Measurements from ENCODE around the gene SLC2A3.
"Not testable (repeated sequence)": the region's sequence is repeated elsewhere in the genome, so short reads cannot be mapped to it uniquely, and the experiment has no call there.

SLC2A3 gene

DNA sequence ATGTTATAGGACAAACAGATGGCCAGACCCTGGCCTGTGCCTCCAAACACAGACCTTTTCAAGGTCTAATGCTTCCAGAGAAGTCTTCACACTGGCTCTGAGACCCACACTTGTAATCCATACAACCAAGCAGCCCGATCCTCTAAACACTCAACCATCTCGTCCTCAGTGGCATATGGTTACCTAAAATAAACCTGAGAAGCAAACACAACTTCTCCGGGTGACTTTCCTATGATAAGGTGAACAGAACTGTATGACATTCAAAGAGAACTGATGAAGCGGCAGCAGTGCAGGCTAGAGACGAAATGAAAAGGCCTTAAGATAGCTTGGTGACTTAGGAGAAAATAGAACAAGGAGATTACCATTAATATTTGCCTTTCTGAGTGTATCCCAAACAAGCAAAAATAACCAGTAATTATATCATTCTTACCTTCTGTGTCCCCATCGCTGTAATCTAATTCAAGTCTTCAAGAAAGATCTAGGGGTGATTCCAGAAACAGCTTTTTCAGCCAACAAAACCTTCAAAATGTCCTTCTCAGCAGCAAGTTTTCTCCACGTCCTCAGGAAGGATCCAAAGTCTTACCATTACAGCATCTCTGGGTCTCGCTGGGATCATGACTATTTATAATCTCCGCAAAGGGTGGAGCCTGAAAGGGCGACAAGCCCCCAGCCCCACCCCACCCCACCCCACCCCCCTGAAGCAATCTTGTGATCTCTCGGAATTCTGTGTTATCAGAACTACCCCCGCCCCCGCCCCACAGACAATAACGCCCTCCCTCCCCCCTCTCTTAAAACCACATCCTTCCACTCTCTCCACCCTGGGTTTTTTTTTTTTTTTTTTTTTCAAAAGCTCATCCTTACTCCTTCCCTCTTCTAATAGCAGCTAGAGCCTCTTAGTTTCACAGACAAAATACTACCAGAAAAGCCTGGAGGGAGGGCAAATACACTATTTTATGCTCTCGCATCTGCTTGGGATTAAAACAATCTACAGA lies at the start of gene SLC2A3:
Gene SLC2A3 (minus strand): TSS at position 598 of the 992 bp plus-strand sequence. CDS start 153 bp downstream, at position 445.
- peak; percentile 84 for DNase-seq (ENCODE audit: low spot score)

DNA sequence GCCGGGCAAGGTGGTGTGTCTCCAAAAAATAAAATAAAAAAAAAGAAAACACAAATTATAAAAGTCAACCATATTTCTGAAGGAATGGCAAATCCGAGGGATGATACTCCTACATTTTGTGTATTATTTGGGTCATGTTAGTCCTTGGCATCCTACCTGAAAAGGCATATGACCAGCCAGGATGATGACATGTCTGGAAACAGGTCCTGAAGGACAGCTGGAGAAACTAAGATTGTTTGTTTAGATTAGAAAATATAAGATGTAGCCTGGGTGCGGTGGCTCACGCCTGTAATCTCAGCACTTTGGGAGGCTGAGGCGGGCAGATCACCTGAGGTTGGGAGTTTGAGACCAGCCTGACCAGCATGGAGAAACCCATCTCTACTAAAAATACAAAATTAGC lies 48.9 kb upstream of the SLC2A3 start:
- no peak for DNase-seq (ENCODE audit: low spot score)

DNA sequence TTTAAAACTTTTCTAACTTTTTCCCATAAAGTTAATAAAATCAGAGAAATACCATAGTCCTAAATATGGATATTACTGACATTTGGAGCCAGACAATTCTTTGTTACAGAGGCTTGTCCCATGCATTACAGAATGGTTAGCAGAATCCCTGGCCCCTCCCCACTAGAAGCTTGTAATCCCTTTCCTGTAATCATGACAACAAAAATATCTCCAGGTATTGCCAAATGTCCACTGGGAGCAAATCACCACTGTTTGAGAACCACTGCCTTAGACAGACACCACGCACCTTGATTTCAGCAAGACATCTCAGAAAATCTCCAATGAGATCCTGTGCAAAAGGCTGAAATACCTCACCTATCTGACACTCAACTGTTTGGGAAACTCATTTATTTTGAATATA lies 47.5 kb upstream of the SLC2A3 start:
- DNase-seq (ENCODE audit: low spot score), result not testable (repeated sequence)

DNA sequence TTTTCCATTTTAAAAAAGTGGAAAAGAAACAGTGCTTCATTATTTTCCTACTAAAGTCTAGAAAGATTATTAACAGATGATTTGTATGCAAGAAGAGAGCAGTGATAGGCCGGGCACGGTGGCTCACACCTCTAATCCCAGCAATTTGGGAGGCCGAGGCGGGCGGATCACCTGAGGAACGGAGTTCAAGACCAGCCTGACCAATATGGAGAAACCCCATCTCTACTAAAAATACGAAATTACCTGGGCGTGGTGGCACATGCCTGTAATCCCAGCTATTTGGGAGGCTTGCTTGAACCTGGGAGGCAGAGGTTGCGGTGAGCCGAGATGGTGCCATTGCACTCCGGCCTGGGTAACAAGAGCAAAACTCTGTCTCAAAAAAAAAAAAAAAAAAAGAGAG lies 47.0 kb upstream of the SLC2A3 start:
- not testable (repeated sequence) for DNase-seq (ENCODE audit: low spot score)

DNA sequence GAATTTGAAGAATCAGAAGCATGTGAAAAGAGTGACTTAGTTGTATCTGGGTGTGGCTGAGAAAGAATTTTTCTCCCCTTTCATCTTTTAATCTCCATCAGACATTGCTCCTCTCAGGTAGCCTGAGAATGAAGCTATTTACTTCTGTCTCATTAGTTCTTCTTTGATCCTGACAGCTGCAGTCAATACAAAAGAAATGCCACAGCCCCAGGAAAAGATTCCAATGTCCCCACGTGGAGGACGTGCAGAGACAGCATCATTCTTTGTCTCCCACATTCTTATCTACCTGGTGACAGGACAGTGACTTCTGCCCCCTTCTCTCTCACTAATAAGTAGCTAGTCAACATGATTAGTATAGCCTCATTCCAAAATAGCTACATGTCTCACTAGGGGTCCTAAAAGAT lies 46.3 kb upstream of the SLC2A3 start:
- DNase-seq (ENCODE audit: low spot score), result not testable (repeated sequence)

DNA sequence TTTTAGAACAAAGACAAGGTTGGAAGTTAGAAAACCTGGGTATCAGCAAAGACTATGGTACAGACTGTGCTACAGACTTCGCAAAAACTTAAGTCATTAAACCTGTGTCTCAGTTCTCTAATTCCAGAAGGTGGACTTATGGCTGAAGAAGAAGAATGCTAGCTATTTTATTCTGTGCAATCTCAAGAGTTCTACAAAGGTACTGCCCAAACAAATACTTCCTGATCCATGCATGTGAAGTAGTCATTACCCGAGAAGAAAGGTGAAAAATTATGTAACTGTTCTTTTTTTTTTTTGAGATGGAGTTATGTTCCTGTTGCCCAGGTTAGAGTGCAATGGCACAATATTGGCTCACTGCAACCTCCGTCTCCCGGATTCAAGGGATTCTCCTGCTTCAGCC lies 45.5 kb upstream of the SLC2A3 start:
- DNase-seq (ENCODE audit: low spot score), result no peak

DNA sequence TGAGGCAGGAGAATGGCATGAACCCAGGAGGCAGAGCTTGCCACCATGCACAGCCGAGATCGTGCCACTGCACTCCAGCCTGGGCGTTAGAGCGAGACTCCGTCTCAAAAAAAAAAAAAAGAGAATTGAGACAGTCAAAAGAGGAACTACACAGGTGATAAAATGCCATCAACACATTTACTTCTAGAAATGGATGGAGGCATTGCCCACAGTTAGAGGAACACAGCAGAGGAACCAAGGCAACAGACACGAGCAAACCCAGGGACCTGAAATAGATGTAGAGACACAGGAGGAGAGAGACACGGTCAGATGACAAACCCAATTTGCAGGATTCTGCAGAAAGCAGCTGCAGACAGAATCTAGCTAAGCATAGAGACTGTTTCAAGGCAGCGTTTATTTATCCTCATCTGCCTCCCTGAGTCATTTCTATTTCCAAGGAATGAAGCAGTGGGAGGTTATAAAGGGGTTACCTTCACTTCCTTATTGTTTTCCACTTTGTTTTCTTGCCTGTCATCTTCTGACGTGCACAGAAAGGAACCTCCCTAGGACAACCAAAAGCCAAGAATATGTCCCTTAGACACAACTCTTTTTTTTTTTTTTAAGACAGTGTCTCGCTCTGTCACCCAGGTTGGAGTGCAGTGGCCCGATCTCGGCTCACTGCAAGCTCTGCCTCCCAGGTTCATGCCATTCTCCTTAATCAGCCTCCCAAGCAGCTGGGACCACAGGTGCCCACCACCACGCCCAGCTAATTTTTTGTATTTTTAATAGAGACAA lies 41.6 kb upstream of the SLC2A3 start:
- not testable (repeated sequence) for DNase-seq (ENCODE audit: low spot score)

- DNase-seq (ENCODE audit: low spot score), result no peak
These were observed 37.5 kb upstream of the SLC2A3 start for GRCh38 chr12:7973457-7973825.

GRCh38 chr12:7972734-7973456 lies 36.9 kb upstream of the SLC2A3 start:
- DNase-seq (ENCODE audit: low spot score), result no peak

GRCh38 chr12:7972269-7972668 lies 36.3 kb upstream of the SLC2A3 start:
- not testable (repeated sequence) for DNase-seq (ENCODE audit: low spot score)

GRCh38 chr12:7971765-7972164 lies 35.8 kb upstream of the SLC2A3 start:
- DNase-seq (ENCODE audit: low spot score), result not testable (repeated sequence)

DNA sequence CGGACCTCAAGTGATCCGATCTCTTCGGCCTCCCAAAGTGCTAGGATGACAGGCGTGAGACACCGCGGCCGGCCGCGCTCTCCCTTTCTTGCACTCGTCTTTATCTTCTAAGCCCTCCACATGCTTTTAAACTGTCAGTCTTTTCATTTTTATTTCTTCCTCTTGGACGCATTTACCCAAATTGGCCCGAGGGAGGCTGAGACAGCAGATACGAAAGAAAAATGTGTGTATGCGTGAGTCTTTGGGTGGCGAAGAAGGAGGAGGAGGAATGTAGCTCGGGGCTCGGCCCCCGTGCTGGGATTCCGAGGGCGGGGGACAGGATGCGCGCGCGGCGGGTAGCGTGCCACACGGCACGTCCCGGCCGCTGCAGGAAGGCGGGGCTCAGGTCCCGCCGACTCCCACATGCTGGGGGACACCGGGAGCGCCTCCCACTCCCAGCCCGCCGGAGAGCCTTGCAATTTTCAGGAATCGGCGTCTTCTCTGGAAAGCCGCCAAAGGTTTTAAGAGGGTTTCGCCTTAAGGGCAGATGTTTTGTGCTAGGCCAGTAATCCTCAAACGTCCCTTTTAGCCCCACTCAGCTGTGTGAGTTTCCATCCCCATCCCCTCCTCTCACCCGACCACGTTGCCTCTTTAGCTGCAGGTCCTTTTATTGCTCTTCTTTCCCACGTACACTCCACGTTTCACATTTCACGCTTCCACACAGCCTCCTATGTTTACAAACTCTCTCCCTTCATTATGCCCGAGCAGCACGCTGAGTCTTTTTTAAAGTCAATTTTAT lies 34.7 kb upstream of the SLC2A3 start:
- DNase-seq (ENCODE audit: low spot score), result peak; percentile 91

DNA sequence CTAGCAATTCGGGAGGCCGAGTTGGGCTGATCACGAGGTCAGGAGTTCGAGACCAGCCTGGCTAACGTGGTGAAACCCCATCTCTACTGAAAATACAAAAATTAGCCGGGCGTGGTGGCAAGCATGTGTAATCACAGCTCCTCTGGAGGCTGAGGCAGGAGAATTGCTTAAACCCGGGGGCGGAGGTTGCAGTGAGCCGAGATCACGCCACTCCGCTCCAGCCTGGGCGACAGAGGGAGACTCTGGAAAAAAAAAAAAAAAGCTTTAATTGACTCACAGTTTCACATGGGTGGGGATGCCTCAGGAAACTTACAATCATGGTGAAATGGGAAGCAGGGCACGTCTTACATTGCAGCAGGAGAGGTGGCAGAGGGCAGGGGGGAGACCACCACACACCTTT lies 30.6 kb upstream of the SLC2A3 start:
- no peak for DNase-seq (ENCODE audit: low spot score)

GRCh38 chr12:7964669-7965068 lies 28.7 kb upstream of the SLC2A3 start:
- DNase-seq (ENCODE audit: low spot score), result not testable (repeated sequence)

DNA sequence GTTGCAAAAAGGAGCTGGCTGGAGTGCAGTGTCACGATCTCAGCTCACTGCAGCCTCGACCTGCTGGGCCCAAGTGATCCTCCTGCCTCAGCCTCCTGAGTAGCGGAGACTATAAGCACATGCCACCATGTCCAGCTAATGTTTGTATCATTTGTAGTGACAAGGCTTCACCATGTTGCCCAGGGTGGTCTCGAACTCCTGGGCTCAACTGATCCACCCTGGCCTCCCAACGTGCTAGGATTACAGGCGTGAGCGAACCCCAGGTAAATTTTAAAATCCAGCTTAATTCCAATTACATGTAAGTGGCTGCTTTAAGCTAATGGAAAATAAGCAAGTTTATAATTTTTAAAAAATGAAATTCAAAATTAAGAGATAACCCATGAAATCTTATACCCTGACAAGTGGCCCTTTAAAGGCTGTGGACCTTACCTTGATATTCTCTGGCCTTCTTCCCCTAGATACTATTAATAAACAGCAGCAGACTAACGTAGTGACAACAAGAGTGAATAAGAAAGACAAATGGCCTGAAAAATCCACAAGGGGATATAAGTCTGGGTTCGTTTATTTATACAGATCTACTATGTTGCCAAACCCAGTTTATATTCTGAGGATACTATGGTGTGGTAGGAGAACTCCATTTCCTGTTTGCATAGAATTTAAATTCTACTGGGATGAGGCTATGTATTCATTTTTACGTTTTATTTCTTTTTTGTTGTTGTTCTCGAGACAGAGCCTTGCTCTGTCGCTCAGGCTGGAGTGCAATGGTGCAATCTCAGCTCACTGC lies 25.6 kb upstream of the SLC2A3 start:
- DNase-seq (ENCODE audit: low spot score), result no peak

- DNase-seq (ENCODE audit: low spot score), result no peak
These were observed 23.7 kb upstream of the SLC2A3 start for GRCh38 chr12:7959701-7960121.

GRCh38 chr12:7959278-7959677 lies 23.3 kb upstream of the SLC2A3 start:
- DNase-seq (ENCODE audit: low spot score), result no peak

- not testable (repeated sequence) for DNase-seq (ENCODE audit: low spot score)
These were observed 18.9 kb upstream of the SLC2A3 start for GRCh38 chr12:7954877-7955276.

DNA sequence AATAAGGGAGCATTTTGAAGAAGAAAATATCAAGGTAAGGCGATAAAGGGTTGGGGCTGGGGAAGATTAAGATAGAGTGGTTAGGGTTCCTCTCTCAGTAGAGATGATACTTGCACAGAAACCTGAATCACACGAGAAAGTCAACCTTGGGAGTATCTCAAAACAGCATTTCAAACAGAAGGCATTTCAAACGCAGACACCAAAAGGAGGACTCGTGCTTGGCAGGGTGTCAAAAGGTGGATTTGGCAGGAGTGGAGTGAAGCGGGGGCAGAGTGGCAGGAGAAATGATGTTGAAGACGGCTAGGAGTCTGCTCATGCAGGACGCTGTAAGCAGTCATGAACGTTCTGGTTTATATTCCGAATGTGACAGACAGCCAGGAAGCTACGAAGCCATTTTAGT lies 18.4 kb upstream of the SLC2A3 start:
- not testable (repeated sequence) for DNase-seq (ENCODE audit: low spot score)

DNA sequence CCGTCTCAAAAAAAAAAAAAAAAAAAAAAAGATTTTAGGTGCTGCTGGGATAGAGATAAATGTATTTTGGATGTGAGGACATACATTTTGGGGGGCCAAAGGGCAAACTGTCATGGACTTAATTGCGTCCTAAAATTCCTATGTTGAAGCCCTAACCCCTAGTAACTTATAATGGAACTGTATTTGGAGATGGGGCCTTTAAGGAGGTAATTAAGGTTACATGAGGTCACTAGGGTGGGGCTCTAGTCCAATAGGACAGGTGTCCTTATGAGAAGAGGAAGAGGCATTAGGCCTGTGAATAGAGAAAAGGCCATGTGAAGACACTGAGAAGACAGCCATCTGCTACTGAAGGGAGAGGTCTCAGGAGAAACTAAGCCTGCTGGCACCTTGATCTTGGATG lies 17.9 kb upstream of the SLC2A3 start:
- DNase-seq (ENCODE audit: low spot score), result not testable (repeated sequence)

GRCh38 chr12:7951671-7952070 lies 15.7 kb upstream of the SLC2A3 start:
- no peak for DNase-seq (ENCODE audit: low spot score)

Data from left forelimb (tissue), 1 donor.